NCI-H1694 (cell line): ENCODE data around the gene TIAM1.

Source experiments
- DNase-seq: peaks from one replicate; lab custom pipeline; 2025; lab: John Stamatoyannopoulos, UW

TIAM1 gene

GRCh38 chr21:31332525-31332924 is 11.5 kb downstream of the TIAM1 start:
- DNase-seq = no peak

GRCh38 chr21:31331231-31331630 is 12.8 kb downstream of the TIAM1 start:
- DNase-seq = no peak

- no peak for DNase-seq
Measured at GRCh38 chr21:31330144-31330483, 13.9 kb downstream of the TIAM1 start.

- no peak for DNase-seq
Measured at GRCh38 chr21:31329456-31330143, 14.5 kb downstream of the TIAM1 start.

GRCh38 chr21:31326522-31327242 is 17.4 kb downstream of the TIAM1 start:
- DNase-seq = no peak

GRCh38 chr21:31318971-31319370 is 25.1 kb downstream of the TIAM1 start:
- no peak for DNase-seq

GRCh38 chr21:31317688-31318087 is 26.4 kb downstream of the TIAM1 start:
- DNase-seq = no peak

- DNase-seq = no peak
Measured at GRCh38 chr21:31316488-31317169, 27.4 kb downstream of the TIAM1 start.

- no peak for DNase-seq
Measured at GRCh38 chr21:31316072-31316471, 28.0 kb downstream of the TIAM1 start.

- DNase-seq = no peak
Measured at GRCh38 chr21:31310750-31311149, 33.3 kb downstream of the TIAM1 start.

- DNase-seq = no peak
Measured at GRCh38 chr21:31308584-31308983, 35.5 kb downstream of the TIAM1 start.

- DNase-seq = no peak
Measured at GRCh38 chr21:31305888-31306287, 38.2 kb downstream of the TIAM1 start.

GRCh38 chr21:31299291-31300147 is 44.5 kb downstream of the TIAM1 start:
- DNase-seq = no peak

GRCh38 chr21:31298618-31299269 is 45.3 kb downstream of the TIAM1 start:
- DNase-seq = no peak

- no peak for DNase-seq
Measured at GRCh38 chr21:31297806-31298205, 46.3 kb downstream of the TIAM1 start.

- no peak for DNase-seq
Measured at GRCh38 chr21:31295676-31296075, 48.4 kb downstream of the TIAM1 start.

GRCh38 chr21:31294691-31295090 is 49.4 kb downstream of the TIAM1 start:
- DNase-seq = no peak

GRCh38 chr21:31293986-31294385 is 50.1 kb downstream of the TIAM1 start:
- DNase-seq = no peak

- DNase-seq = no peak
Measured at GRCh38 chr21:31290765-31291164, 53.3 kb downstream of the TIAM1 start.

GRCh38 chr21:31289702-31290101 is 54.4 kb downstream of the TIAM1 start:
- DNase-seq = no peak

- no peak for DNase-seq
Measured at GRCh38 chr21:31288191-31288590, 55.9 kb downstream of the TIAM1 start.

GRCh38 chr21:31287201-31287600 is 56.9 kb downstream of the TIAM1 start:
- DNase-seq = no peak
